ENCODE results near the gene CCDC30.
"Not testable (repeated sequence)": the region's sequence is repeated elsewhere in the genome, so short reads cannot be mapped to it uniquely, and the experiment has no call there.

Gene CCDC30

GRCh38 chr1:42680921-42681683 is 218.0 kb downstream of the CCDC30 start:
- peaks cover 45% of the 10 kb centered on the region for H3K4me1 ChIP-seq (ENCODE audit: insufficient read depth, low read length)

GRCh38 chr1:42681741-42682483 is 218.8 kb downstream of the CCDC30 start, which contains the start of gene YBX1:
YBX1 (plus strand) TSS chr1:42682418; CDS start chr1:42682566, 148 bp downstream.
- Histone ChIP-seq H3K27me3 (ENCODE audit: insufficient read depth, low read length) (no peaks in the 10 kb centered on the region), H3K4me1 (ENCODE audit: insufficient read depth, low read length) (peaks cover 49% of the 10 kb centered on the region), H3K4me3 (ENCODE audit: low read length) (peak within 1 kb of the TSS; percentile 64), H3K9me3 (ENCODE audit: low read length) (no peaks in the 10 kb centered on the region), H3K36me3 (ENCODE audit: insufficient read depth, low read length) (peaks cover 28% of the 10 kb centered on the region), H2AFZ (ENCODE audit: low read depth, low read length) (peak within 1 kb of the TSS; percentile 49)

More at GRCh38 chr1:42680921-42681683, 218.0 kb downstream of the CCDC30 start:
- Histone ChIP-seq H3K27me3 (ENCODE audit: insufficient read depth, low read length) (no peaks in the 10 kb centered on the region), H3K9me3 (ENCODE audit: low read length) (no peaks in the 10 kb centered on the region), H3K36me3 (ENCODE audit: insufficient read depth, low read length) (peaks cover 25% of the 10 kb centered on the region), H3K4me3 (ENCODE audit: low read length) (peak overlapping the region; percentile 64), H2AFZ (ENCODE audit: low read depth, low read length) (peak overlapping the region; percentile 49)

GRCh38 chr1:42682484-42682738 is 219.3 kb downstream of the CCDC30 start:
- not testable (repeated sequence) for H3K9me3 ChIP-seq (ENCODE audit: low read length); H2AFZ ChIP-seq (ENCODE audit: low read depth, low read length); H3K27me3 ChIP-seq (ENCODE audit: insufficient read depth, low read length)
- peaks cover 49% of the 10 kb centered on the region for H3K4me1 ChIP-seq (ENCODE audit: insufficient read depth, low read length)
- peaks cover 29% of the 10 kb centered on the region for H3K36me3 ChIP-seq (ENCODE audit: insufficient read depth, low read length)
- peak overlapping the region; percentile 64 for H3K4me3 ChIP-seq (ENCODE audit: low read length)

- H2AFZ ChIP-seq (ENCODE audit: low read depth, low read length) = no peak overlapping the region
- H3K4me3 ChIP-seq (ENCODE audit: low read length) = peak overlapping the region; percentile 64
- peaks cover 49% of the 10 kb centered on the region for H3K4me1 ChIP-seq (ENCODE audit: insufficient read depth, low read length)
- H3K36me3 ChIP-seq (ENCODE audit: insufficient read depth, low read length) = peaks cover 35% of the 10 kb centered on the region
- no peaks in the 10 kb centered on the region for H3K9me3 ChIP-seq (ENCODE audit: low read length)
- no peaks in the 10 kb centered on the region for H3K27me3 ChIP-seq (ENCODE audit: insufficient read depth, low read length)
These were observed 219.8 kb downstream of the CCDC30 start for GRCh38 chr1:42682739-42683531.

- no peak overlapping the region for H2AFZ ChIP-seq (ENCODE audit: low read depth, low read length)
- peaks cover 51% of the 10 kb centered on the region for H3K4me1 ChIP-seq (ENCODE audit: insufficient read depth, low read length)
- no peaks in the 10 kb centered on the region for H3K9me3 ChIP-seq (ENCODE audit: low read length)
- peak overlapping the region; percentile 64 for H3K4me3 ChIP-seq (ENCODE audit: low read length)
- H3K27me3 ChIP-seq (ENCODE audit: insufficient read depth, low read length) = no peaks in the 10 kb centered on the region
- H3K36me3 ChIP-seq (ENCODE audit: insufficient read depth, low read length) = peaks cover 39% of the 10 kb centered on the region
These were observed 221.1 kb downstream of the CCDC30 start for GRCh38 chr1:42684139-42684538.

- H3K36me3 ChIP-seq (ENCODE audit: insufficient read depth, low read length) = peaks cover 42% of the 10 kb centered on the region
- H3K9me3 ChIP-seq (ENCODE audit: low read length) = no peaks in the 10 kb centered on the region
- no peaks in the 10 kb centered on the region for H3K27me3 ChIP-seq (ENCODE audit: insufficient read depth, low read length)
- H3K4me1 ChIP-seq (ENCODE audit: insufficient read depth, low read length) = peaks cover 36% of the 10 kb centered on the region
- no peak overlapping the region for H3K4me3 ChIP-seq (ENCODE audit: low read length)
- H2AFZ ChIP-seq (ENCODE audit: low read depth, low read length) = no peak overlapping the region
These were observed 223.3 kb downstream of the CCDC30 start for GRCh38 chr1:42686418-42686817.

- Histone ChIP-seq H3K4me1 (ENCODE audit: insufficient read depth, low read length) (peaks cover 21% of the 10 kb centered on the region), H3K9me3 (ENCODE audit: low read length) (no peaks in the 10 kb centered on the region), H3K4me3 (ENCODE audit: low read length) (no peak overlapping the region), H3K36me3 (ENCODE audit: insufficient read depth, low read length) (peaks cover 49% of the 10 kb centered on the region), H2AFZ (ENCODE audit: low read depth, low read length) (no peak overlapping the region), H3K27me3 (ENCODE audit: insufficient read depth, low read length) (no peaks in the 10 kb centered on the region)
These were observed 226.8 kb downstream of the CCDC30 start for GRCh38 chr1:42689912-42690311.

GRCh38 chr1:42690477-42691156 is 227.5 kb downstream of the CCDC30 start:
- Histone ChIP-seq H3K4me3 (ENCODE audit: low read length) (no peak overlapping the region), H2AFZ (ENCODE audit: low read depth, low read length) (no peak overlapping the region), H3K36me3 (ENCODE audit: insufficient read depth, low read length) (peaks cover 51% of the 10 kb centered on the region), H3K27me3 (ENCODE audit: insufficient read depth, low read length) (no peaks in the 10 kb centered on the region), H3K4me1 (ENCODE audit: insufficient read depth, low read length) (peaks cover 15% of the 10 kb centered on the region), H3K9me3 (ENCODE audit: low read length) (no peaks in the 10 kb centered on the region)

GRCh38 chr1:42691157-42691498 is 228.0 kb downstream of the CCDC30 start:
- Histone ChIP-seq H3K4me3 (ENCODE audit: low read length) (no peak overlapping the region), H3K36me3 (ENCODE audit: insufficient read depth, low read length) (peaks cover 56% of the 10 kb centered on the region), H3K4me1 (ENCODE audit: insufficient read depth, low read length) (peaks cover 11% of the 10 kb centered on the region), H2AFZ (ENCODE audit: low read depth, low read length) (no peak overlapping the region), H3K27me3 (ENCODE audit: insufficient read depth, low read length) (no peaks in the 10 kb centered on the region), H3K9me3 (ENCODE audit: low read length) (no peaks in the 10 kb centered on the region)

GRCh38 chr1:42692461-42692860 is 229.4 kb downstream of the CCDC30 start:
- Histone ChIP-seq H3K4me3 (ENCODE audit: low read length) (no peak overlapping the region), H3K27me3 (ENCODE audit: insufficient read depth, low read length) (no peaks in the 10 kb centered on the region), H3K9me3 (ENCODE audit: low read length) (no peaks in the 10 kb centered on the region), H3K36me3 (ENCODE audit: insufficient read depth, low read length) (peaks cover 61% of the 10 kb centered on the region), H2AFZ (ENCODE audit: low read depth, low read length) (no peak overlapping the region), H3K4me1 (ENCODE audit: insufficient read depth, low read length) (peaks cover 7% of the 10 kb centered on the region)

GRCh38 chr1:42692911-42693310 is 229.8 kb downstream of the CCDC30 start:
- Histone ChIP-seq H2AFZ (ENCODE audit: low read depth, low read length) (no peak overlapping the region), H3K36me3 (ENCODE audit: insufficient read depth, low read length) (peaks cover 61% of the 10 kb centered on the region), H3K27me3 (ENCODE audit: insufficient read depth, low read length) (no peaks in the 10 kb centered on the region), H3K4me1 (ENCODE audit: insufficient read depth, low read length) (peaks cover 7% of the 10 kb centered on the region), H3K4me3 (ENCODE audit: low read length) (no peak overlapping the region), H3K9me3 (ENCODE audit: low read length) (no peaks in the 10 kb centered on the region)

GRCh38 chr1:42698081-42698813 is 235.2 kb downstream of the CCDC30 start:
- Histone ChIP-seq H3K36me3 (ENCODE audit: insufficient read depth, low read length) (peaks cover 95% of the 10 kb centered on the region), H2AFZ (ENCODE audit: low read depth, low read length) (no peak overlapping the region), H3K4me1 (ENCODE audit: insufficient read depth, low read length) (no peaks in the 10 kb centered on the region), H3K4me3 (ENCODE audit: low read length) (no peak overlapping the region), H3K27me3 (ENCODE audit: insufficient read depth, low read length) (no peaks in the 10 kb centered on the region), H3K9me3 (ENCODE audit: low read length) (no peaks in the 10 kb centered on the region)

Measured in neuron (in vitro differentiated cells).